Measurements from ENCODE around the gene CAMK2D.

The CAMK2D gene

DNA sequence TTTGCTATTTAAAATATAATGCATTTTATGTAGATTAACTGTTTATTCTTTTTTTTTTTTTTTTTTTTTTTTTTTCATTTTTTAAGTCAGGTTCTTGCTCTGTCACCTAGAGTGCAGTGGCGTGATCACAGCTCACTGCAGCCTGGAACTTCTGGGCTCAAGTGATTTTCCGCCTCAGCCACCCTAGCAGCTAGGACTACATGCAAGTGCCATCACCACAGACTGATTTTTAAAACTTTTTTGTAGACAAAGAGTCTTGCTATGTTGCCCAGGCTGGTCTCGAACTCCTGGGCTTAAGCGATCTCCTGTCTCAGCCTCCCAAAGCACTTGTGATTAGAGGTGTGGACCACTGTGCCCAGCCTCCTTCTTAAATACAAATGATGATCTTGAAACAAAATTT is 159.9 kb downstream of the CAMK2D start:
- no peak for DNase-seq

DNA sequence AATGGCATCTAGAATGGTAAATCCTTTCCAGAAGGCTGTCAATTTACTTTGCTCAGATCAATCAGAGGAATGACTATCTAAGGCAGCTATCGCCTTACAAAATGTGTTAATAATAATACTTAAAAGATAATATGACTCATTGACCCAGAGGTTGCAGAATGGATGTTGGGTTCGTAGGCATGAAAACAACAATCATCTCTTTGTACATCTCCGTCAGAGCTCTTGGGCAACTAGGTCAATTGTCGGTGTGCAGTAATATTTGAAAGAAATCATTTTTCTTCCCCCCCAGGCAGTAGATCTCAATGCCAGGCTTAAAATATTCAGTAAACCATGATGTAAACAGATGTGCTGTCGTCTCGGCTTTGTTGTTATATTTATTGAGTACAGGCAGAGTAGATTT is 165.1 kb downstream of the CAMK2D start:
- DNase-seq: no peak

- DNase-seq: no peak
Measured at GRCh38 chr4:113594231-113594556, 167.3 kb downstream of the CAMK2D start.

DNA sequence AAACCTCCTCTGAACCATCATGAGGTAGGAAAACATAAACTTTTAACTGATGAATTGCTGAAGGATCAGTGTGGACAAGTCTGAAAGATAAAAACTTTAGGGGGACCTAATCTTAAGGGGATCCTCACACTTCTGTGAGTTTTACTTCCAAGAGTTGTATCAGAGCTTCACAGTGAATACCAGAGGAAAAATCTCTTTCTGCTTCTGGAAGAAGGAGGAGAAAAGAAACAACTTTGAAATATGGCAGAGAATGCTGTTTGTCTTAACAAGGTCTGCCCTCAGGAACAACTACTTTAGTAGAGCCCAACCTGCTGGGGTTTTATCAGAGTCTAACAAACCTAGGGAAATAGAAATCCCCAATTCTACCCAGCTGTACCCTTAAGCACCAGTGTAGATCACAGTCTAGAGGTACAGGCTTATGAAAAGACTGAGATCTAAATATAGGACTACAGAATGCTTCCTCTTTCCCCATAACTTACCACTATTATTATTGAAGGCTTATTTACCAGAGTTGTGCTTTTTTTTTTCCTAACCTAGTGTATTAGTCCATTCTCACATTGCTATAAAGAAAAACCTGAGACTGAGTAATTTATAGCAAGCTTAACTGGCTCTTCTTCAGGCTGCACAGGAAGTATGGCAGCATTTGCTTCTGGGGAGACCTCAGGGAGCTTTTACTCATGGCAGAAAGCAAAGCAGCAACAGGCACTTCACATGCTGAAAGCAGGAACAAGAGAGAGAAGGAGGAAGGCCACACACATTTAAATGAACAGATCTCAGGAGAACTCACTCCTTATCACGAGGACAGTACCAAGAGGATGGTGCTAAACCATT is 167.9 kb downstream of the CAMK2D start:
- no peak for DNase-seq

DNA sequence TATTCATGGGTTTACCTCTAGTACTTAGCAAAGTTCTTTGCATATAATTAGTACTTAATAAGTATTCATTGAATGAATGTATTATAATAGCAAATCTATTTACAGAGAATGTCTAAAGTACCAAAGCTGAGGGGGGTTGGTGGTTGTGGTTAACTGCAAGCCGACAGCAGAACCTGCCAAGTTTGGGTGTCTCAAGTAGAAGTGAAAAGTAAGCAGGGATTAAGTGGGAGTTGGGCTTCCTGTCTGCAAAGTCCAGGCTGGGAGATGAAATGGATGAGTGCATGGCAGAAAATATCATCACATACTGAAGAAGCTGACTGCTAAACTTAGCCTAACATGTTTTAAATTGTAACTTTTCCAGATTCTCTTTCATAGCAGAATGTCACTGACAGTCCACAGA is 169.6 kb downstream of the CAMK2D start:
- DNase-seq: peak; percentile 78

- no peak for DNase-seq
Measured at GRCh38 chr4:113588895-113589668, 172.5 kb downstream of the CAMK2D start.

- DNase-seq: no peak
Measured at GRCh38 chr4:113587640-113588275, 173.8 kb downstream of the CAMK2D start.

DNA sequence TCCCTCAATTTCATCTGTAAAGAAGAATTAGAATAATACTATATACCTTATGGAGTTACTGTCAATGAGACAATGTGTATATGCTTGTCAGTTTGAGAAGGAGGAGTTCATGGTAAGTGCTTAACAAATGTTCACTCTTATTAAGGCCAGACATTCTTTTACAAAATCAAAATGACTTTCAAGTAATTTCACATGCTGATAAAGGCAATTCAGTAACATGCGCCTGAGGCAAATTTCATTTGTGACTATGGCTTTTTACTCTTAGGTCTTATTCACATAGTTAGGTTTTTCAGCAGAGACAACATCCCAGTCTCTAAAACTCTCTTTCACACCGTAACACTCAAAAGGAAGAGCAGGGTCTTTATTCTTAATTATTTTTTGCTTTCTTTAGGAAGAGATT is 174.4 kb downstream of the CAMK2D start:
- DNase-seq: no peak

DNA sequence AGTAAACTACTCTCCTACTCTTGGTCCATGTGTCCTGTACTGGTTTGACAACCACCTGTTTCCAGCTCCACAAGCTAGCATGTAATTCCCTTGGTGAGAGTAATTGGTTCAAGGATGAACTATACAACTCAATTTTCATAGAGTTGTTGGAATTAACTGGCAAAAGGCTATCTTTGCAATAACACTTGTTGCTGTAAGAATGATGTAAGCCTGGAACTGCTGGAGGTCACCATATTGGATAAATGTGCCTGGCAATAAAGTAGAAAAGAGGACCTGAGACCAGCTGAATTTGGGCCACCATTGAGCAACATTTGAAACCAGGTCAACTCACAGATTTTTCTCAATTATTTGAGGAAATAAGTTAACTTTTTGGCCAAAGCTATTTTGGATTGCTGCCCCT is 175.5 kb downstream of the CAMK2D start:
- no peak for DNase-seq

DNA sequence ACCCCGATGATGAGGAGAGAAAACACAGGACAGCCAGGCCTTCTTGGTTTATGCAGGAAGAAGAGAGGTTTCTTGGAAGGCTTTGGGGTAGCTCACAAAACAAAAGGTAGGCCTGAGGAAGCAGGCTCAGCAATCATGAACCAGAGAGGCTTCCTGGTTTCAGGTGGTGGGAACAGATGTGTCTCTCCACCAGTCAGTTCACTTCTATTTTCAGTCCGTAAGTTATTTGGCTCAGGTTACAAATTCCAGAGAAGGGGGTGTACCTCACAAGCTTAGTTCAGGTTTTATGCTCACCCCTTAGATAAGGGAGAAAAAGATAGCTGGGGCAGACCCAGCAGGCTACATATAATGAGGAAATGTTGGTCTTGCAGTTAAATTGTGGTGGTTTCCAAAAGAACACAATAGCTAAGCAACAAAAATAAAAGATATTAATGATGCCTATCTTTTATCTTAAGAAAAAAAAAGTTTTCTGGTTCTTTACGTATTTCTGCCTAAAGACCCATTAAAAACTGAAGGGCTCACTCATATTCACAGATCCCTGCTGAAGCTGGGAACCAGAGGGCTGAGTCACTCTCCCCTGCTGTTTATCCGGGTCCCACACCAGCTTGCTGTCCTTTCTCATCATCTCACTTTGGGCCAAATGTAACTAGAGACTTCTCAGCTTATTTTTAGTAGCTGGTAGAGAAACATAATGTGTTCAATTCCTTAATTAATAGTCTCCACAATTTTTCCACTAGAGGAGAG is 177.0 kb downstream of the CAMK2D start:
- peak; percentile 90 for DNase-seq

DNA sequence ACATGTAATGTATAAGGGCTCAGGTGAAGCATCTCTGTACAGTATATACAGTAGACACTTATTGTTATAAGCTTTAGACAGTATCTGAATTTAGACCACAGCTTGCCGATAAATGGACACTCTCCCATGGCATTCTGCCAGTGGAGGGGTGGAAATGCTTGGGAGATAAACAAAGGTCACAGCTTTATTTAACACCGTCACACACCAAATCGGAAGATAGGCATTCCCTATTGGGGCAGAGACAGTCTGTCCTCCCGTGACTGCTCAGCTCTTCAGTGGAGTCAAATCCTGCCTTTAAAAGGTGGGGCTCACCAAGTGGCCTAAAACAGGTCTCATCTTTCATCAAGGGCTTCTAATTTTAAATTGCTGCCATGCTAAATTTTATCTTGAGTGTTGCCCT is 178.8 kb downstream of the CAMK2D start:
- DNase-seq: no peak

DNA sequence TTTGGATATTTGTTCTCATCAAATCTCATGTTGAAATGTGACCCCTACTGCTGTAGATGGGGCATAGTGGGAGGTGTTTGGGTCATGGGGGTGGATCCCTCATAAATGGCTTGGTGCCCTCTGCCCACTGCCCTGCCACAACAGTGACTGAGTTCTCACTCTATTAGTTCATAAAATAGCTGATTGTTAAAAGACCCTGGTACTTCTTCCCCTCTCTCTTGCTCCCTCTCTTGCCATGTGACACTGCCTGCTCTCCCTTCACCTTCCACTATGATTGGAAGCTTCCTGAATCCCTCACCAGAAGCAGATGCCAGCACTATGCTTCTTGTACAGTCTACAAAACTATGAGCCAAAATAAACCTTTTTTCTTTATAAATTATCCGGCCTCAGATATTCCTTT is 182.2 kb downstream of the CAMK2D start:
- no peak for DNase-seq

DNA sequence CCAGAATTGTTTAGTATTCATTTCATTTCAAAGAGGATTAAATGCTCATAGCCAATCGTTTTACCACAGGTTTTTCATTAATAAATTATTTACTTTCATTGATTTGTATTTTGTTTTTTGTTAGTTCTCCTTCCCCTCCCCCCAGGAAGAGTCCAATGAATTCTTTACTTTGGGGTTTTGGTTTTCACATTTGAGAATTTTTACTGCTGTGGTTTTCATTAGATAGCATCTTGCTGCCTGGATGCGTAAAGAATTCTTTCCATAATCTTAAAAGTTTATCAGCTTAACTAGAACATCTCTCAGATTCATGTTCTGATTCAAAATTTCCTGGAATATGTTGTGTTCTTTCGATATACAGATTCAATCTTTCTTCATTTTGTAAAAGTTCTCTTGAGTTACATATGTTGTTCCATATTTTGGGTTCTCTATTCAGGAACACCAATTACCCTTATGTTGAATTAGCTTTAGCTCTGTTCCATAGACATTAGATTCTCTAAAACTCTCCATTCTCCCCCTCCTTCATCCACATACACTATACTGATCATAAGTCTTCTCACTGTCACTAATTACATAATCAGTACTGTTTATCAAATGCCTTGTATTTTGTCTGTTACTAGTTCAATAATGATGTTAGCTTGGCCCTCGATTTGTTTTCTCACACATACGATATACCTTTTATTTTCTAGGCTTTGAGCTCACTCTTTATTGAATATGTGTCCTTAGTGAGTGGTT is 184.4 kb downstream of the CAMK2D start:
- DNase-seq: no peak

DNA sequence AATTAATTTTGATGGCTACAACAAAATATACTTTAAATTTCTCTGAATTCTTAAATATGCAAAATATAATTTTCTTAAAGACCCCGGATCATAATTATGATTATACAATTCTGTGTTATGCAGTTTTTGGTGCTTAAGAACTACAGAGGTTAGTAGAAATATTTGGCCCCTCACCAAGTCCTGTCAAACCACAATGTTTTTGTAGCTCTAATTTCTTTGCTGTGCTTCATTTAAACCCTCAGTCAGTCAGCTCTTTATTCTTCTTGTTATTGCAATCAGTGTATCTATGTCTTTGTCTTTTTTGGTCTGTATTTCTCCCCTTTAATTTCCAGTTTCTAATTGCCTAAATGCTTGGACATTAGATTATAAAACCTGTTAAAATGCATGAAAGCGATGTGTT is 186.1 kb downstream of the CAMK2D start:
- DNase-seq: peak; percentile 77

- peak; percentile 82 for DNase-seq
Measured at GRCh38 chr4:113574636-113575103, 186.9 kb downstream of the CAMK2D start.

- DNase-seq: no peak
Measured at GRCh38 chr4:113572620-113573019, 188.9 kb downstream of the CAMK2D start.

- no peak for DNase-seq
Measured at GRCh38 chr4:113566015-113566795, 195.3 kb downstream of the CAMK2D start.

DNA sequence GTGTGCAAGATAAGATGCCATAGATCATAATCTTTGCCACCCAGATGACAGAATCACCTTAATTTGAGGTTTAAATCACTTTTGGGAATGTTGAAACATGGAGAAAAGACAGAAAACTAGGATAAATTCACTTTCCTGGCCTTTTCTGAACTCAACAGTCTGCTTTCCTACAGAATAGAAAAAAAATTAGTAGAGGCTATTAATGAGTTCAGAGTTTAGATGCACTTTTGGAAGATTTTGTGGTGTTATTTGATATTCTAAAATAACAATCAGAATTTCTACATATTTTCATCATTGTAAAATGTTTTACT is 195.9 kb downstream of the CAMK2D start:
- DNase-seq: no peak

GRCh38 chr4:113564493-113564892 is 197.0 kb downstream of the CAMK2D start:
- DNase-seq: no peak

DNA sequence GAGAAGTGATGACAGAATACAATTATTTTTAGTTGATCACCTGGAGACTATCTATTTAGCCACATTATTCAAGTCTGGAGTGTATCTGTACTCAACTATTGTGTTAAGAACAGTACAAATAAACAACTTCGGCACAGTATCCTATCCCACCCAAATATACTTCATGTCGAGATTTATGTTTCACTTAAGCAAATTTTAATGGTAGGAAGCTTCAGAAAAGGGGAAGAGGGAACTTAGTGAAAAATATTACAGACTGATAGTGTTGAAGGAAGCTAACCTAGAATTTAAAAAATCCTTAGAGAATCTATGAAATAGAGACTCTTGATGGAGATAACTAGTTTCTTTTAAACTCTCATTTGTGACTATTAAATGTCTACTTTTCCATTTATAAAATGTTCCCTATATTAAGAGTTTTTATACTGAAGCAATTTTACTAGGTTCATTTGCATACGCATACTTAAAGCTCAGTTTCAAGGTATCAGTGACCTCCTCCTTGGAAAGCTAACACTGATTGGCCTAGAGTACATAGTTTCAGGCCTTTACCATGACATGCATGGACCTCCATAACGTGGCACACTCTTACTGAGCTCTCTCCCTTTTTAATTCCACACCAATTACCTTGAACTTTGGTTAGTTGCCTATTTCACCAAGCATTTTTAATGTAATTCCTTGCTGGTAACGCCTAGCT is 197.7 kb downstream of the CAMK2D start:
- no peak for DNase-seq

GRCh38 chr4:113561758-113562157 is 199.8 kb downstream of the CAMK2D start:
- DNase-seq: no peak

All from fibroblast of skin of scalp (primary cell).